Ascending aorta (tissue), 2 donors: Measurements from ENCODE around the gene ZDHHC21. TPM values are rescaled to one million over a fixed set of nuclear protein-coding genes. Genes with fewer than 3 reads are reported as not detected.
A peak's percentile ranks its signal among the peaks of the same experiment; 100 is the strongest.

Experiments used
- DNase-seq, 2 donors: peaks; one replicate each; pipeline ENCODE4 v3.0.0-alpha.2; 2019; ENCODE audit warnings: low spot score in 2 of 2
- H3K27ac ChIP-seq, 2 donors: fragments of 200-600 bp; sonication (generic); one replicate each; pipeline ENCODE4 v1.5.1; 2016 to 2017; ENCODE audit warnings: mild to moderate bottlenecking in 1 of 2
- H3K27me3 ChIP-seq: fragments of 200-600 bp; sonication (generic); one replicate; pipeline ENCODE4 v1.5.1; 2017
- H3K36me3 ChIP-seq, 2 donors: fragments of 200-600 bp; sonication (generic); one replicate each; pipeline ENCODE4 v1.5.1; 2016
- H3K4me1 ChIP-seq, 2 donors: fragments of 200-600 bp; sonication (generic); one replicate each; pipeline ENCODE4 v1.5.1; 2016 to 2017; ENCODE audit warnings: mild to moderate bottlenecking in 1 of 2
- H3K4me3 ChIP-seq, 2 donors: fragments of 200-600 bp; sonication (generic); one replicate each; pipeline ENCODE4 v1.5.1; 2016 to 2017; ENCODE audit warnings: mild to moderate bottlenecking in 1 of 2
- H3K9me3 ChIP-seq, 2 donors: fragments of 200-600 bp; sonication (generic); one replicate each; pipeline ENCODE4 v1.5.1; 2016
- CTCF ChIP-seq, 3 experiments: fragments of 200-600 bp in 2 of 3; fragments of 450-650 bp in 1 of 3; sonication (generic) in 2 of 3; IDR thresholded peaks; one replicate each; pipeline ENCODE4 v1.5.1; 2016 to 2019; ENCODE audit warnings: antibody characterized with exemption in 3 of 3, mild to moderate bottlenecking in 1 of 3, moderate library complexity in 1 of 3
- intact Hi-C: fragments of 100-400 bp; cut with DNase I; formaldehyde crosslinking; loops from one replicate; pipeline ENCODE4 v1.15.1; 2023
- total RNA-seq: library from RNA; depleted of rRNA; stranded (reverse); fragments of >200 nt; gene quantifications from one replicate; pipeline ENCODE4 v1.1.0, GENCODE V29; 2016

ZDHHC21 gene
- total RNA-seq, 1 donor from 2014 or later = 2.3 TPM

- no peaks in the 10 kb centered on the region for H3K9me3 ChIP-seq
- H3K27ac ChIP-seq = no peak overlapping the region
- intact Hi-C loops = no loop called here
- H3K27me3 ChIP-seq = no peaks in the 10 kb centered on the region
- no peak for TF ChIP-seq CTCF (IDR thresholded peaks at IDR 0.05)
- no peak overlapping the region for H3K4me3 ChIP-seq
- peaks cover 10 to 20% of the 10 kb centered on the region in 2 donors for H3K36me3 ChIP-seq
- no peak for DNase-seq
- no peaks in the 10 kb centered on the region for H3K4me1 ChIP-seq
These were observed 59.2 kb downstream of the ZDHHC21 start for GRCh38 chr9:14633906-14634565.

GRCh38 chr9:14633148-14633547 is 60.1 kb downstream of the ZDHHC21 start:
- no peak for DNase-seq

GRCh38 chr9:14627513-14627912 is 65.7 kb downstream of the ZDHHC21 start:
- no peak for TF ChIP-seq CTCF (IDR thresholded peaks at IDR 0.05)
- intact Hi-C loops = no loop called here
- Histone ChIP-seq H3K27ac (no peak overlapping the region), H3K27me3 (no peaks in the 10 kb centered on the region), H3K4me1 (no peaks in the 10 kb centered on the region), H3K4me3 (no peak overlapping the region), H3K36me3 (peaks cover 10 to 17% of the 10 kb centered on the region in 2 donors), H3K9me3 (no peaks in the 10 kb centered on the region)
- DNase-seq = no peak

More at GRCh38 chr9:14633148-14633547, 60.1 kb downstream of the ZDHHC21 start:
- Histone ChIP-seq H3K4me3 (no peak overlapping the region), H3K27ac (no peak overlapping the region), H3K4me1 (no peaks in the 10 kb centered on the region), H3K9me3 (no peaks in the 10 kb centered on the region), H3K27me3 (no peaks in the 10 kb centered on the region), H3K36me3 (peaks cover 10 to 17% of the 10 kb centered on the region in 2 donors)
- TF ChIP-seq CTCF (IDR thresholded peaks at IDR 0.05) = no peak
- intact Hi-C loops = no loop called here

GRCh38 chr9:14618836-14619420 is 74.3 kb downstream of the ZDHHC21 start:
- peaks cover 0 to 14% of the 10 kb centered on the region in 2 donors for H3K36me3 ChIP-seq
- H3K4me3 ChIP-seq = no peak overlapping the region
- no peaks in the 10 kb centered on the region for H3K9me3 ChIP-seq
- intact Hi-C loops = no loop called here
- H3K27ac ChIP-seq = no peak overlapping the region
- H3K4me1 ChIP-seq = no peaks in the 10 kb centered on the region
- no peak for DNase-seq
- TF ChIP-seq CTCF (IDR thresholded peaks at IDR 0.05) = no peak
- no peaks in the 10 kb centered on the region for H3K27me3 ChIP-seq

DNA sequence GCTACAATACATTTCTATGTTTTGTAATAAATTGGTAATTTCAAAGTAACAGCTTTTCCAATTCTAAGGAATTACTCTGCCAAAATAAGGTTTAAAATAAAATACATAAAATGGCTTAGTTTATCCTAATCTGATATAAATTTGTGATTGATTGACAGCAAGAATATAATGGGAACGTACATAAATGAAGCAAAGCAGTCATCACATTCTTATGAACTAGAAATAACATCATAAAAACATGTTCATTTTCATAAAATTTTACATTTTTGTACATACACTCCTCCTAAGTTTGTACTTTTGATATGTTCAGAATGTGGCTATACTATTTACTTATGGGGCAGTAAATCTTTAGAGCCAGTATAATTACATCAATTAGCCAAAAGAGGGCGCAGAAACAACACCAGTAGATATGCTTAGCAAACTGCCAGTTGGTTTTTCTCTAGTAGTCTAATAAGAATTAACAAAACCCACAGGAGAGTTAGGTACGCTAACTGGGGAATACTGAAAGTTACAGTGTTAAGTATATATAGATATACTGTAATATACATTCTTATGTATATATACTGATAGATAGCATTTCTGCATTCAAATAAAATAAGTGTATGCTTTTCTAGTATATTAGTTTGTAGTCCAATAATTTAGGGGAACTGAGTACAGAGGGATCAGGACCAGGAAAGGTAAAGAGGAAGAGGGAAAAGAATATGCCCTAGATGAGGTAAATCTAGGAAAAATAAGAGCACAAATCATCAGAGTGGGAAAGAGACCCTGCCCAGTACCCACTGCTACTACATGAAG is 76.8 kb downstream of the ZDHHC21 start:
- H3K36me3 ChIP-seq = peaks cover 0 to 14% of the 10 kb centered on the region in 2 donors
- no peak for DNase-seq
- intact Hi-C loops = loop anchor here (2.0 kb wide), 1 partner anchor 150 kb away; no protein-coding TSS in a partner anchor
- H3K27ac ChIP-seq = no peak overlapping the region
- H3K4me1 ChIP-seq = no peaks in the 10 kb centered on the region
- no peak overlapping the region for H3K4me3 ChIP-seq
- no peaks in the 10 kb centered on the region for H3K27me3 ChIP-seq
- TF ChIP-seq CTCF (IDR thresholded peaks at IDR 0.05) = peak in 2 of 3 experiments; percentile 41 to 57
- H3K9me3 ChIP-seq = no peaks in the 10 kb centered on the region
